ENCODE measurements around the gene MYO1B.

DNA sequence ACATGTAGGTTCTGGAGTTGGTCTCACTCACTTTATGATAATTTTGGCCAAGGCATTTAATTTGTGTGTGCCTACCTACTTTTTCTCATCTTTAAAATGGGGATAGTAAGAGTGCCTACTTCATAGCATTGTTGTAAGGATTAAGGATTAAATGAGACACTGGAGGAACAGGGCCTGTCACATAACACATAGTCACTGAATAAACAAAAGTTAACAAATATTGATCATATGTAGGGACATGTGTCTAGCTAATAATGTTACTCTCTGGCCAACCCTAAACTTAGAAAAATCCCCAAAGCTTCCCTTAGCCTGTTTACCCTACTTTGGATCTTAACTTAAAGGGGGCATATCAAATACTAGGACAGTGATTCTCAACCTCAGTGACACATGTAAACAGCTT, 169.9 kb downstream of the MYO1B start:
- TF ChIP-seq EZH2phosphoT487 (IDR thresholded peaks at IDR 0.05; ENCODE audit: insufficient read depth, low read depth) (no peak), EZH2 (IDR thresholded peaks at IDR 0.05; ENCODE audit: insufficient read depth, poor library complexity, severe bottlenecking) (no peak)

Measured in GM23248 (cell line).